Gastrocnemius medialis (tissue), 4 donors: ENCODE results near the gene GNAZ.

ENCODE experiments used
- POLR2A ChIP-seq, 2 donors: fragments of 450-650 bp; IDR thresholded peaks; one replicate each; pipeline ENCODE4 v1.6.1; 2017; ENCODE audit warnings: antibody characterized with exemption in 2 of 2, mild to moderate bottlenecking in 2 of 2, moderate library complexity in 2 of 2
- TF ChIP-seq, protein P1 (sequence below), 5 experiments: fragments of 450-650 bp in 3 of 5; fragments of 200-600 bp in 2 of 5; sonication (generic) in 2 of 5; IDR thresholded peaks in 4 of 5; conservative IDR thresholded peaks in 1 of 5; 1 replicate in 4 of 5; 2 replicates in 1 of 5; pipeline ENCODE4 v1.5.1; 2016 to 2019; ENCODE audit warnings: antibody characterized with exemption in 5 of 5, mild to moderate bottlenecking in 3 of 5, moderate library complexity in 3 of 5

DNA sequence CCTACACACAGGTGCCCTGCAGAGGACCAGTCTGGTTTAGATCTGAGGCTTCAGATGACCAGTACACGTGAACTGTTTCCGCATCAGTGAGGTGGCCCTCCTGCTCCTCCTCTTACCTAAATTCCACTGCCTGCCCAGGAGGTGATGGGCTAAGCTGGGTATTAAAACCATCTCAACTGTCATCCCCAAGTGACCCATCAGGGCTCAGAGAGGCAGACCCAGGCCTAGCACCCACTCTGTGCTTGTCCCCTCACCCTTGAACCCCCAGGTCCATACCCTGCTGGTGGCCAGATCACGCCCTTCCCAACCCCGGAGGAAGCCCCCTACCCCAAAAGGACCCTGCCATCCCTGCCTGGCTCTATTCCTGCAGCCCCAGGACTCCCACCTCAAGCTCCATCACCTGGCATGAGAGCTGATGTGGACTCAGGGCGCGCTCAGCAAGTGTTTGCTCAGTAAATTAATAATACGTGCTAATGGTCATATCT lies 50.1 kb downstream of the GNAZ start:
- TF ChIP-seq, protein P1, sequence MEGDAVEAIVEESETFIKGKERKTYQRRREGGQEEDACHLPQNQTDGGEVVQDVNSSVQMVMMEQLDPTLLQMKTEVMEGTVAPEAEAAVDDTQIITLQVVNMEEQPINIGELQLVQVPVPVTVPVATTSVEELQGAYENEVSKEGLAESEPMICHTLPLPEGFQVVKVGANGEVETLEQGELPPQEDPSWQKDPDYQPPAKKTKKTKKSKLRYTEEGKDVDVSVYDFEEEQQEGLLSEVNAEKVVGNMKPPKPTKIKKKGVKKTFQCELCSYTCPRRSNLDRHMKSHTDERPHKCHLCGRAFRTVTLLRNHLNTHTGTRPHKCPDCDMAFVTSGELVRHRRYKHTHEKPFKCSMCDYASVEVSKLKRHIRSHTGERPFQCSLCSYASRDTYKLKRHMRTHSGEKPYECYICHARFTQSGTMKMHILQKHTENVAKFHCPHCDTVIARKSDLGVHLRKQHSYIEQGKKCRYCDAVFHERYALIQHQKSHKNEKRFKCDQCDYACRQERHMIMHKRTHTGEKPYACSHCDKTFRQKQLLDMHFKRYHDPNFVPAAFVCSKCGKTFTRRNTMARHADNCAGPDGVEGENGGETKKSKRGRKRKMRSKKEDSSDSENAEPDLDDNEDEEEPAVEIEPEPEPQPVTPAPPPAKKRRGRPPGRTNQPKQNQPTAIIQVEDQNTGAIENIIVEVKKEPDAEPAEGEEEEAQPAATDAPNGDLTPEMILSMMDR (IDR thresholded peaks at IDR 0.05 in 4 of 5, conservative IDR thresholded peaks at IDR 0.05 in 1 of 5), result no peak
- TF ChIP-seq POLR2A (IDR thresholded peaks at IDR 0.05), result no peak
